Subcutaneous adipose tissue (tissue), 4 donors: ENCODE data around the gene FBXL13. TPM values are rescaled to one million over a fixed set of nuclear protein-coding genes. Genes with fewer than 3 reads are reported as not detected.

ENCODE experiments used
- total RNA-seq, 4 donors: library from RNA; depleted of rRNA; stranded (reverse); fragments of >200 nt; gene quantifications; one replicate each; pipeline ENCODE4 v1.1.0, GENCODE V29; 2016
- TF ChIP-seq, protein P1 (sequence below): fragments of 450-650 bp; IDR thresholded peaks from one replicate; pipeline ENCODE4 v1.5.1; 2016; ENCODE audit warnings: low read depth, mild to moderate bottlenecking, control low read depth, antibody characterized with exemption, moderate library complexity

FBXL13 gene
- total RNA-seq, 4 donors from 2014 or later: 0.88 to 2.4 TPM; not detected in 2

DNA sequence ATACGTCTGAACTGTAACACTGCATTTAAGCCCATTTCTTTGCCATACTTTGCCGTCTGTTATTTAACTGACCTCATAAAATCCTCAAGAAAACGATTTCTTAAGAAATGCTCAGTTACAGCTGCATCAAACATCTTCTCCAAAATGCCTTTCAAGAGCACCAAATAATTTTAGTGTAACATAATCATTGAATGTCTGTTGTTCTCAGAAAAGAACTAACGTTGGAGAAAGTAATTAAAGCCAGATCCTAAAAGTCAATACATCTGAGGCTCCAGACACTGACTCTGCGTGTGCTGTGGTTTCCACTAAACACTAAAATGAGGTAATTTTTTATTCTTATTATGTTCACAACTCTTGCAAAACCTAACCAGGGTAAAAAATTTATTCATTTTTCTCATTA lies 225.5 kb downstream of the FBXL13 start:
- TF ChIP-seq, protein P1, sequence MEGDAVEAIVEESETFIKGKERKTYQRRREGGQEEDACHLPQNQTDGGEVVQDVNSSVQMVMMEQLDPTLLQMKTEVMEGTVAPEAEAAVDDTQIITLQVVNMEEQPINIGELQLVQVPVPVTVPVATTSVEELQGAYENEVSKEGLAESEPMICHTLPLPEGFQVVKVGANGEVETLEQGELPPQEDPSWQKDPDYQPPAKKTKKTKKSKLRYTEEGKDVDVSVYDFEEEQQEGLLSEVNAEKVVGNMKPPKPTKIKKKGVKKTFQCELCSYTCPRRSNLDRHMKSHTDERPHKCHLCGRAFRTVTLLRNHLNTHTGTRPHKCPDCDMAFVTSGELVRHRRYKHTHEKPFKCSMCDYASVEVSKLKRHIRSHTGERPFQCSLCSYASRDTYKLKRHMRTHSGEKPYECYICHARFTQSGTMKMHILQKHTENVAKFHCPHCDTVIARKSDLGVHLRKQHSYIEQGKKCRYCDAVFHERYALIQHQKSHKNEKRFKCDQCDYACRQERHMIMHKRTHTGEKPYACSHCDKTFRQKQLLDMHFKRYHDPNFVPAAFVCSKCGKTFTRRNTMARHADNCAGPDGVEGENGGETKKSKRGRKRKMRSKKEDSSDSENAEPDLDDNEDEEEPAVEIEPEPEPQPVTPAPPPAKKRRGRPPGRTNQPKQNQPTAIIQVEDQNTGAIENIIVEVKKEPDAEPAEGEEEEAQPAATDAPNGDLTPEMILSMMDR: no peak

GRCh38 chr7:102845346-102845745 lies 229.2 kb downstream of the FBXL13 start:
- TF ChIP-seq, protein P1: no peak

DNA sequence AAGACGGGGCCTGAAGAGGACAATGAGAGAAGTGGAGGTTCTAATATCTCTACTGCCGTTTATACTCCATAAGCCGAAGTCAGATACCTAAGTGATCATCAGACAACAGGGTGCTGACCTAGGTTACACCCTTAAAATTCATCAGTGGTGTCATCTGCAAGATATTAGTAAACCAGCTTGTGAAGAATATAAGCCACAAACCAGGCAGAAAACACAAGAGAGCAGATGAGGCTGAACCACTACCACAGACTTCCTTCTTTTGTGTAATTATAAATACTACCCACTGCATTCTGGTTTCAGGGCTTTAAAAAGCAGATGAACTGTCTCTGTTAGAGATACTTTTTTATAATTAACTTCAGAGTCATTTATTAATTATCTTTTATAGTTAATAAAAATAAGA lies 230.7 kb downstream of the FBXL13 start:
- TF ChIP-seq, protein P1: no peak

DNA sequence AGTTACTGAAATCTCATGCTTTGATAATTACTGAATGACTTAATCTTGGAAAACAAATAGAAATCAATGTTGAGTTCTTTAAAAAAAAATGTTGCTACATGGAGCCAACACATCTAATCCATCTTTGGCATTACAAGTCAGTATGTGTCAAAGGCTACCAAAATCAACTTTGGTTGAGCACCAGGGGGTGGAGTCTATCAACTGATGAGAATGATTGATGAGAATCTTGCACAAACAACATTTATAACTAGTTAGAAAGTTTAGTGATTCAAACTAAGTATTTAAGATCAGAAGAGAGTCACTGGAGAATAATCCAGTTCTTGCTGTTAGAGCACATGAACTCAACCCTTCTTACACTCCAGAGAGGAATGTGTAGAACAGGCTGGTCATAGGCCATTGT lies 232.3 kb downstream of the FBXL13 start:
- TF ChIP-seq, protein P1: no peak

- TF ChIP-seq, protein P1: no peak
These were observed 233.3 kb downstream of the FBXL13 start for GRCh38 chr7:102841290-102841689.

- TF ChIP-seq, protein P1: no peak
These were observed 234.2 kb downstream of the FBXL13 start for GRCh38 chr7:102840404-102840803.

- TF ChIP-seq, protein P1: no peak
These were observed 236.8 kb downstream of the FBXL13 start for GRCh38 chr7:102837802-102838201.
